K562 (cell line): ENCODE results near the gene DOCK4. TPM values are rescaled to one million over a fixed set of nuclear protein-coding genes. Genes with fewer than 3 reads are reported as not detected.

Experiments
- ATAC-seq: fragments of 200-7000 bp; cut with Tn5 transposase; 3 replicates; pipeline ENCODE4 v1.9.1; 2020; ENCODE audit warnings: moderate library complexity
- BruUV-seq: library from RNA; stranded (reverse); fragments of 400-500 nt; replicated peaks from 2 replicates; lab custom pipeline; 2021; lab: Mats Ljungman, UMichigan
- CTCF ChIA-PET: fragments of 300-600 bp; formaldehyde crosslinking; extraction: SDS; loops from one replicate; lab custom pipeline; 2021; ENCODE audit warnings: low intra/inter-chr PET ratio; lab: Yijun Ruan, JAX
- POLR2A ChIA-PET: fragments of 300-600, 350-650 bp; sonication (Branson Sonifier 250); formaldehyde crosslinking; extraction: SDS; loops from one replicate; lab custom pipeline; 2021; ENCODE audit warnings: antibody characterized with exemption, inconsistent platforms; lab: Yijun Ruan, JAX
- DNase-seq, 4 experiments: peaks; one replicate each; pipeline versions ENCODE4 v3.0.0 to v3.0.0-alpha.2; 2011 to 2018; ENCODE audit warnings: low spot score in 3 of 4, mixed read lengths in 3 of 4; ENCODE audit errors: extremely low read depth in 1 of 4
- FAIRE-seq: peaks from 2 replicates; lab custom pipeline; 2011; peaks lifted over from hg19 to GRCh38; lab: Jason Lieb, UNC
- H2AFZ ChIP-seq: 2 replicates; pipeline ENCODE4 v1.6.0; 2011; ENCODE audit warnings: low read depth, low read length, control low read depth, inconsistent platforms
- H3K27ac ChIP-seq: fragments of 200-600 bp; 3 replicates; pipeline ENCODE4 v1.8.0; 2011; ENCODE audit warnings: low read depth, mild to moderate bottlenecking, control low read depth, inconsistent platforms, low read length, moderate library complexity, mixed read lengths; ENCODE audit errors: extremely low read depth
- H3K27me3 ChIP-seq, 2 experiments: fragments of 300-600 bp in 1 of 2; 2 replicates in 1 of 2; 3 replicates in 1 of 2; pipeline versions ENCODE4 v1.6.0 to v1.8.0; 2011; ENCODE audit warnings: inconsistent platforms in 2 of 2, low read length in 2 of 2, mild to moderate bottlenecking in 1 of 2, mixed read lengths in 1 of 2, moderate library complexity in 1 of 2; ENCODE audit not compliant: control insufficient read depth in 2 of 2, insufficient read depth in 2 of 2
- H3K36me3 ChIP-seq: fragments of 300-600 bp; 3 replicates; pipeline ENCODE4 v1.8.0; 2011; ENCODE audit warnings: mild to moderate bottlenecking, low read length, inconsistent platforms; ENCODE audit not compliant: control insufficient read depth, insufficient read depth
- H3K4me1 ChIP-seq, 2 experiments: fragments of 200-600 bp in 1 of 2; replicated peaks in 1 of 2; 2 replicates in 1 of 2; 3 replicates in 1 of 2; pipeline versions ENCODE4 v1.5.1 to v1.8.0; 2011; ENCODE audit warnings: inconsistent platforms in 2 of 2, low read length in 2 of 2, mild to moderate bottlenecking in 1 of 2, mixed read lengths in 1 of 2, moderate library complexity in 1 of 2; ENCODE audit not compliant: control insufficient read depth in 2 of 2, insufficient read depth in 2 of 2
- H3K4me2 ChIP-seq: 2 replicates; pipeline ENCODE4 v1.6.1; 2011; ENCODE audit warnings: low read length, control low read depth, inconsistent platforms, mixed read lengths; ENCODE audit not compliant: insufficient read depth
- H3K4me3 ChIP-seq: fragments of 200-600 bp; sonication (generic), shearing (Covaris generic); 2 replicates; pipeline ENCODE4 v1.5.1; 2016; ENCODE audit warnings: control low read depth, inconsistent platforms
- H3K79me2 ChIP-seq: fragments of 200-600 bp; 3 replicates; pipeline ENCODE4 v1.8.0; 2011; ENCODE audit warnings: low read length, inconsistent platforms; ENCODE audit not compliant: control insufficient read depth, insufficient read depth
- H3K9ac ChIP-seq, 2 experiments: 2 replicates each; pipeline versions ENCODE4 v1.6.0 to v1.6.1; 2011; ENCODE audit warnings: low read depth in 2 of 2, low read length in 2 of 2, control low read depth in 1 of 2, inconsistent platforms in 1 of 2, mild to moderate bottlenecking in 1 of 2, mixed read lengths in 1 of 2; ENCODE audit not compliant: insufficient read depth in 1 of 2
- H3K9me1 ChIP-seq: one replicate; pipeline ENCODE4 v1.6.0; 2011; ENCODE audit warnings: inconsistent platforms, mild to moderate bottlenecking, low read length, moderate library complexity; ENCODE audit not compliant: control insufficient read depth, insufficient read depth
- H3K9me3 ChIP-seq: replicated peaks from 2 replicates; pipeline ENCODE4 v1.5.1; 2011; ENCODE audit warnings: low read depth, low read length, inconsistent platforms; ENCODE audit not compliant: control insufficient read depth, insufficient read depth
- H4K20me1 ChIP-seq: replicated peaks from 2 replicates; pipeline ENCODE4 v1.6.1; 2011; ENCODE audit warnings: low read length, inconsistent platforms, mixed read lengths; ENCODE audit not compliant: control insufficient read depth, insufficient read depth
- COPS2 ChIP-seq: fragments of 450-650 bp; conservative IDR thresholded peaks from 2 replicates; pipeline ENCODE4 v1.6.1; 2016; ENCODE audit warnings: mild to moderate bottlenecking, moderate library complexity
- HDAC6 ChIP-seq: IDR thresholded peaks from 2 replicates; pipeline ENCODE4 v1.6.1; 2012; ENCODE audit warnings: low read depth, mild to moderate bottlenecking, control low read depth, inconsistent platforms, low read length, moderate library complexity
- MIER1 ChIP-seq: fragments of 450-650 bp; IDR thresholded peaks from 2 replicates; pipeline ENCODE4 v1.6.1; 2016; ENCODE audit warnings: antibody characterized with exemption, mild to moderate bottlenecking, low read depth
- MYBL2 ChIP-seq, 2 experiments: fragments of 450-650 bp in 1 of 2; sonication (generic) in 1 of 2; formaldehyde crosslinking in 1 of 2; IDR thresholded peaks; 2 replicates each; pipeline versions ENCODE4 v1.6.1 to v1.8.1; 2017 to 2022; ENCODE audit warnings: borderline replicate concordance in 1 of 2, inconsistent platforms in 1 of 2, low read depth in 1 of 2, mild to moderate bottlenecking in 1 of 2, missing genetic modification reagents in 1 of 2, moderate library complexity in 1 of 2
- NR3C1 ChIP-seq: sonication (generic); formaldehyde crosslinking; IDR thresholded peaks from 2 replicates; pipeline ENCODE4 v1.8.1; 2022; ENCODE audit warnings: missing genetic modification reagents
- RB1 ChIP-seq: fragments of 450-650 bp; IDR thresholded peaks from 2 replicates; pipeline ENCODE4 v1.6.1; 2017; ENCODE audit warnings: low read depth, mild to moderate bottlenecking
- TRIM24 ChIP-seq, 2 experiments: fragments of 450-650 bp; IDR thresholded peaks; 2 replicates each; pipeline ENCODE4 v1.6.1; 2016
- ZNF143 ChIP-seq: sonication (generic); formaldehyde crosslinking; IDR thresholded peaks from 2 replicates; pipeline ENCODE4 v1.9.0; 2022; ENCODE audit warnings: mild to moderate bottlenecking, missing genetic modification reagents
- ZNF76 ChIP-seq: fragments of 250-450 bp; sonication (Bioruptor Pico); IDR thresholded peaks from 2 replicates; pipeline ENCODE4 v1.4.0; 2020; ENCODE audit warnings: mild to moderate bottlenecking, moderate library complexity, borderline replicate concordance
- WGBS: fragments of 100-300 bp; shearing (Covaris generic); methylation state at CpG from one replicate; pipeline ENCODE4 v1.1.6; 2016; ENCODE audit warnings: low coverage, mixed read lengths; ENCODE audit not compliant: insufficient coverage; ENCODE audit errors: missing lambda C conversion rate; 5-methylcytosine and 5-hydroxymethylcytosine counted together
- in situ Hi-C: fragments of 300-500 bp; cut with MboI; formaldehyde crosslinking; loops from 4 replicates; pipeline ENCODE4 v1.15.0; 2018; ENCODE audit warnings: inconsistent platforms, mixed read lengths
- intact Hi-C: fragments of 100-400 bp; cut with micrococcal nuclease; formaldehyde crosslinking; loops from 2 replicates; pipeline ENCODE4 v1.14.2; 2022
- polyA plus RNA-seq, 8 experiments: library from polyadenylated mRNA; depleted of rRNA in 4 of 8; stranded (reverse) in 5 of 8; unstranded in 3 of 8; fragments of >200 nt; fragmentation: Nextera tagmentation in 2 of 8; fragmentation: Illumina TruSeq in 1 of 8; extraction: Ambion mirVana in 2 of 8; extraction: Trizol in 1 of 8; gene quantifications; 2 replicates each; pipeline versions ENCODE4 v1.2.1 to v1.2.3, GENCODE V29; 2011 to 2014; ENCODE audit warnings: inconsistent platforms in 1 of 8, missing spikeins in 1 of 8
- total RNA-seq, 7 experiments: library from RNA; depleted of rRNA in 6 of 7; stranded (reverse); fragments of >200 nt in 6 of 7; fragmentation: Illumina TruSeq in 2 of 7; extraction: Trizol in 2 of 7; gene quantifications; 2 replicates each; pipeline versions ENCODE4 v1.2.1 to v1.2.3, GENCODE V29; 2011 to 2021; ENCODE audit warnings: low replicate concordance in 1 of 7
- TF ChIP-seq, protein P1 (sequence below): sonication (generic); formaldehyde crosslinking; IDR thresholded peaks from 2 replicates; pipeline ENCODE4 v1.8.0; 2022; ENCODE audit warnings: mild to moderate bottlenecking, missing genetic modification reagents
- TF ChIP-seq, protein P2 (sequence below): fragments of 450-650 bp; formaldehyde crosslinking; conservative IDR thresholded peaks from 2 replicates; pipeline ENCODE4 v1.4.0; 2022; ENCODE audit warnings: mild to moderate bottlenecking, missing genetic modification characterization
- TF ChIP-seq, protein P3 (sequence below): fragments of 250-450 bp; sonication (Bioruptor Pico); IDR thresholded peaks from 2 replicates; pipeline ENCODE4 v1.8.0; 2022; ENCODE audit warnings: moderate library complexity, mild to moderate bottlenecking, inconsistent platforms

DOCK4 gene
- total and polyA plus RNA-seq, 9 of the 15 experiments (the other 6 are each of a cell fraction or from before 2014, with no cell fraction given) = 0.42 to 5.7 (median 2.3) TPM

DNA sequence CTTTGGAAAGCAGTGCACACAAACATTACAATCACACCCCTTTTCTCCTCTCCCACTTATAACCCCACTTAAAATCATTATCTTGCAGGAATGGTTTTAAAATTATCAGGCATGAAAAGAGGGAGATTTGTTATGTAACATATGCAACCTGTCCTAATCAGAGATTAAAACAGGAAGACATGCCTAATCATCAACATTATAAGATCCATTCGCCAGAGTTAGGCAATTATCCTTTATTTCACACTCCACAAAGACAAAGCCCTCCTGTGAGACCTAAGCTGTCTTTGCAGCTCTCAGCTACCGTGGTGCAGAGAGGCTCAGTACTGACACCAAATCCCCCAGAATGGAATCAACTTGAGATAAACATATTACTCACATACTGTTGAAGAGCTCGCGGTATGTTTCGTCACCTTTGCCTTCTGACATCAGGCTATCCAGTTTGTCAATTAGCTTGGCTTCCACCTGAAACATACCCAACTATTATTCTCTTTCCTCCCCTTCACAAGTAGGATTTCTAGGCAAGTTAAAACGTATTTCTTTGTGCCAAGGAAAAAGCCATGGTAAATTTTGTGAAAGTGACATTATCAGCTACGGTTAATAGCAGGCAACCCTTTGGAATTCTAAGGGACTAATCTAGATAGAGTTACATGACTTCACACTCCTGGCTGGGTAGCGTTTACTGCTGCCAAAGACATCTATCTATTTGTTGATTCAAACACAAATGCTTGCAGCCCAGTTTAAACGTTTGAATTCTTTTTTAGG, 417.7 kb downstream of the DOCK4 start:
- ATAC-seq (no peak), FAIRE-seq (no peak)
- Histone ChIP-seq H4K20me1 (no peaks in the 10 kb centered on the region), H3K27ac (no peak overlapping the region), H2AFZ (no peak overlapping the region), H3K9ac (no peak overlapping the region), H3K9me3 (no peaks in the 10 kb centered on the region), H3K4me1 (no peaks in the 10 kb centered on the region), H3K79me2 (no peaks in the 10 kb centered on the region), H3K4me2 (no peak overlapping the region), H3K27me3 (no peaks in the 10 kb centered on the region), H3K36me3 (no peaks in the 10 kb centered on the region)
- POLR2A ChIA-PET = no interaction called here
- WGBS = 0% methylated on average over 9 of the region's 9 CpGs
- no TSS peak for BruUV-seq
- intact Hi-C loops = no loop called here
- TF ChIP-seq, protein P1, sequence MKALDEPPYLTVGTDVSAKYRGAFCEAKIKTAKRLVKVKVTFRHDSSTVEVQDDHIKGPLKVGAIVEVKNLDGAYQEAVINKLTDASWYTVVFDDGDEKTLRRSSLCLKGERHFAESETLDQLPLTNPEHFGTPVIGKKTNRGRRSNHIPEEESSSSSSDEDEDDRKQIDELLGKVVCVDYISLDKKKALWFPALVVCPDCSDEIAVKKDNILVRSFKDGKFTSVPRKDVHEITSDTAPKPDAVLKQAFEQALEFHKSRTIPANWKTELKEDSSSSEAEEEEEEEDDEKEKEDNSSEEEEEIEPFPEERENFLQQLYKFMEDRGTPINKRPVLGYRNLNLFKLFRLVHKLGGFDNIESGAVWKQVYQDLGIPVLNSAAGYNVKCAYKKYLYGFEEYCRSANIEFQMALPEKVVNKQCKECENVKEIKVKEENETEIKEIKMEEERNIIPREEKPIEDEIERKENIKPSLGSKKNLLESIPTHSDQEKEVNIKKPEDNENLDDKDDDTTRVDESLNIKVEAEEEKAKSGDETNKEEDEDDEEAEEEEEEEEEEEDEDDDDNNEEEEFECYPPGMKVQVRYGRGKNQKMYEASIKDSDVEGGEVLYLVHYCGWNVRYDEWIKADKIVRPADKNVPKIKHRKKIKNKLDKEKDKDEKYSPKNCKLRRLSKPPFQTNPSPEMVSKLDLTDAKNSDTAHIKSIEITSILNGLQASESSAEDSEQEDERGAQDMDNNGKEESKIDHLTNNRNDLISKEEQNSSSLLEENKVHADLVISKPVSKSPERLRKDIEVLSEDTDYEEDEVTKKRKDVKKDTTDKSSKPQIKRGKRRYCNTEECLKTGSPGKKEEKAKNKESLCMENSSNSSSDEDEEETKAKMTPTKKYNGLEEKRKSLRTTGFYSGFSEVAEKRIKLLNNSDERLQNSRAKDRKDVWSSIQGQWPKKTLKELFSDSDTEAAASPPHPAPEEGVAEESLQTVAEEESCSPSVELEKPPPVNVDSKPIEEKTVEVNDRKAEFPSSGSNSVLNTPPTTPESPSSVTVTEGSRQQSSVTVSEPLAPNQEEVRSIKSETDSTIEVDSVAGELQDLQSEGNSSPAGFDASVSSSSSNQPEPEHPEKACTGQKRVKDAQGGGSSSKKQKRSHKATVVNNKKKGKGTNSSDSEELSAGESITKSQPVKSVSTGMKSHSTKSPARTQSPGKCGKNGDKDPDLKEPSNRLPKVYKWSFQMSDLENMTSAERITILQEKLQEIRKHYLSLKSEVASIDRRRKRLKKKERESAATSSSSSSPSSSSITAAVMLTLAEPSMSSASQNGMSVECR (CRISPR knock-in tag) = no peak
- TF ChIP-seq, protein P2, sequence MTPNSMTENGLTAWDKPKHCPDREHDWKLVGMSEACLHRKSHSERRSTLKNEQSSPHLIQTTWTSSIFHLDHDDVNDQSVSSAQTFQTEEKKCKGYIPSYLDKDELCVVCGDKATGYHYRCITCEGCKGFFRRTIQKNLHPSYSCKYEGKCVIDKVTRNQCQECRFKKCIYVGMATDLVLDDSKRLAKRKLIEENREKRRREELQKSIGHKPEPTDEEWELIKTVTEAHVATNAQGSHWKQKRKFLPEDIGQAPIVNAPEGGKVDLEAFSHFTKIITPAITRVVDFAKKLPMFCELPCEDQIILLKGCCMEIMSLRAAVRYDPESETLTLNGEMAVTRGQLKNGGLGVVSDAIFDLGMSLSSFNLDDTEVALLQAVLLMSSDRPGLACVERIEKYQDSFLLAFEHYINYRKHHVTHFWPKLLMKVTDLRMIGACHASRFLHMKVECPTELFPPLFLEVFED (CRISPR knock-in tag) = no peak
- TF ChIP-seq ZNF143 = no peak
- TF ChIP-seq, protein P3, sequence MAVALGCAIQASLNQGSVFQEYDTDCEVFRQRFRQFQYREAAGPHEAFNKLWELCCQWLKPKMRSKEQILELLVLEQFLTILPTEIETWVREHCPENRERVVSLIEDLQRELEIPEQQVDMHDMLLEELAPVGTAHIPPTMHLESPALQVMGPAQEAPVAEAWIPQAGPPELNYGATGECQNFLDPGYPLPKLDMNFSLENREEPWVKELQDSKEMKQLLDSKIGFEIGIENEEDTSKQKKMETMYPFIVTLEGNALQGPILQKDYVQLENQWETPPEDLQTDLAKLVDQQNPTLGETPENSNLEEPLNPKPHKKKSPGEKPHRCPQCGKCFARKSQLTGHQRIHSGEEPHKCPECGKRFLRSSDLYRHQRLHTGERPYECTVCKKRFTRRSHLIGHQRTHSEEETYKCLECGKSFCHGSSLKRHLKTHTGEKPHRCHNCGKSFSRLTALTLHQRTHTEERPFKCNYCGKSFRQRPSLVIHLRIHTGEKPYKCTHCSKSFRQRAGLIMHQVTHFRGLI (CRISPR knock-in tag) = no peak
- TF ChIP-seq NR3C1 (CRISPR knock-in tag) = no peak
- TF ChIP-seq TRIM24 (IDR thresholded peaks at IDR 0.05) = no peak
- no peak for TF ChIP-seq ZNF76 (CRISPR knock-in tag)
- no peak for TF ChIP-seq HDAC6
- TF ChIP-seq MIER1 = no peak
- no peak for TF ChIP-seq COPS2
- no peak for TF ChIP-seq RB1
- no peak for TF ChIP-seq MYBL2 (IDR thresholded peaks at IDR 0.05; ENCODE audit: low read depth)
- no peak for TF ChIP-seq MYBL2 (CRISPR knock-in tag; IDR thresholded peaks at IDR 0.05; ENCODE audit: borderline replicate concordance)
- TF ChIP-seq, all 486 proteins: peak for 0
- in situ Hi-C loops = no loop called here
- CTCF ChIA-PET = no interaction called here
- H3K9me1 ChIP-seq = no peaks in the 10 kb centered on the region
- DNase-seq = no peak
- H3K4me3 ChIP-seq = no peak overlapping the region
